ENCODE measurements around the gene HNRNPUL2.
"Not testable (repeated sequence)": the region's sequence is repeated elsewhere in the genome, so short reads cannot be mapped to it uniquely, and the experiment has no call there.

The HNRNPUL2 gene

GRCh38 chr11:62687508-62688396, 39.5 kb downstream of the HNRNPUL2 start:
- H3K9ac ChIP-seq (ENCODE audit: low read depth in 1 of 2, low read length in 2 of 2): peak overlapping the region in 1 of 2 donors; percentile 38
- H3K4me1 ChIP-seq (ENCODE audit: control insufficient read depth in 2 of 2, insufficient read depth in 2 of 2, low read length in 2 of 2): peaks cover 0 to 2% of the 10 kb centered on the region in 2 donors
- no peaks in the 10 kb centered on the region for H3K9me3 ChIP-seq (ENCODE audit: control insufficient read depth in 2 of 2, low read length in 2 of 2)
- peaks cover 17 to 22% of the 10 kb centered on the region in 2 donors for H3K36me3 ChIP-seq (ENCODE audit: control insufficient read depth in 2 of 2, insufficient read depth in 2 of 2, low read length in 2 of 2)
- no peak overlapping the region for H3K27ac ChIP-seq (ENCODE audit: low read depth in 2 of 2, low read length in 2 of 2)
- H3K4me3 ChIP-seq (ENCODE audit: low read length in 2 of 2): peak overlapping the region; percentile 30 to 55
- H3K27me3 ChIP-seq (ENCODE audit: control insufficient read depth in 2 of 2, insufficient read depth in 2 of 2, low read length in 2 of 2): no peaks in the 10 kb centered on the region

- Histone ChIP-seq H3K27me3 (ENCODE audit: control insufficient read depth in 2 of 2, insufficient read depth in 2 of 2, low read length in 2 of 2) (no peaks in the 10 kb centered on the region), H3K9me3 (ENCODE audit: control insufficient read depth in 2 of 2, low read length in 2 of 2) (no peaks in the 10 kb centered on the region), H3K4me3 (ENCODE audit: low read length in 2 of 2) (no peak overlapping the region), H3K36me3 (ENCODE audit: control insufficient read depth in 2 of 2, insufficient read depth in 2 of 2, low read length in 2 of 2) (peaks cover 2 to 5% of the 10 kb centered on the region in 2 donors), H3K4me1 (ENCODE audit: control insufficient read depth in 2 of 2, insufficient read depth in 2 of 2, low read length in 2 of 2) (peaks cover 12 to 13% of the 10 kb centered on the region in 2 donors), H3K27ac (ENCODE audit: low read depth in 2 of 2, low read length in 2 of 2) (no peak overlapping the region), H3K9ac (ENCODE audit: low read depth in 1 of 2, low read length in 2 of 2) (no peak overlapping the region)
These were observed 44.7 kb downstream of the HNRNPUL2 start for GRCh38 chr11:62682518-62682917.

GRCh38 chr11:62680825-62681240, 46.4 kb downstream of the HNRNPUL2 start:
- Histone ChIP-seq H3K4me3 (ENCODE audit: low read length in 2 of 2) (no peak overlapping the region), H3K9me3 (ENCODE audit: control insufficient read depth in 2 of 2, low read length in 2 of 2) (no peaks in the 10 kb centered on the region), H3K9ac (ENCODE audit: low read depth in 1 of 2, low read length in 2 of 2) (no peak overlapping the region), H3K27ac (ENCODE audit: low read depth in 2 of 2, low read length in 2 of 2) (no peak overlapping the region), H3K4me1 (ENCODE audit: control insufficient read depth in 2 of 2, insufficient read depth in 2 of 2, low read length in 2 of 2) (peaks cover 13 to 14% of the 10 kb centered on the region in 2 donors), H3K36me3 (ENCODE audit: control insufficient read depth in 2 of 2, insufficient read depth in 2 of 2, low read length in 2 of 2) (peaks cover 16 to 19% of the 10 kb centered on the region in 2 donors), H3K27me3 (ENCODE audit: control insufficient read depth in 2 of 2, insufficient read depth in 2 of 2, low read length in 2 of 2) (no peaks in the 10 kb centered on the region)

GRCh38 chr11:62678770-62679696, 48.2 kb downstream of the HNRNPUL2 start, which contains the start of gene UBXN1:
Gene UBXN1, minus strand, starts transcription at chr11:62679073. Its CDS starts 150 bp downstream, at chr11:62678923.
- Histone ChIP-seq H3K36me3 (ENCODE audit: control insufficient read depth in 2 of 2, insufficient read depth in 2 of 2, low read length in 2 of 2) (peaks cover 19 to 21% of the 10 kb centered on the region in 2 donors), H3K4me3 (ENCODE audit: low read length in 2 of 2) (peak within 1 kb of the TSS; percentile 83 to 93), H3K9ac (ENCODE audit: low read depth in 1 of 2, low read length in 2 of 2) (peak within 1 kb of the TSS; percentile 91), H3K27ac (ENCODE audit: low read depth in 2 of 2, low read length in 2 of 2) (peak within 1 kb of the TSS; percentile 71 to 90), H3K27me3 (ENCODE audit: control insufficient read depth in 2 of 2, insufficient read depth in 2 of 2, low read length in 2 of 2) (no peaks in the 10 kb centered on the region), H3K9me3 (ENCODE audit: control insufficient read depth in 2 of 2, low read length in 2 of 2) (no peaks in the 10 kb centered on the region), H3K4me1 (ENCODE audit: control insufficient read depth in 2 of 2, insufficient read depth in 2 of 2, low read length in 2 of 2) (peaks cover 13 to 14% of the 10 kb centered on the region in 2 donors)

- Histone ChIP-seq H3K9ac (ENCODE audit: low read depth in 1 of 2, low read length in 2 of 2) (peak overlapping the region; percentile 91), H3K27ac (ENCODE audit: low read depth in 2 of 2, low read length in 2 of 2) (peak overlapping the region; percentile 71 to 90)
These were observed 48.9 kb downstream of the HNRNPUL2 start for GRCh38 chr11:62678433-62678769.

GRCh38 chr11:62677714-62678113, 49.5 kb downstream of the HNRNPUL2 start:
- Histone ChIP-seq H3K4me3 (ENCODE audit: low read length in 2 of 2) (peak overlapping the region; percentile 83 to 93), H3K27ac (ENCODE audit: low read depth in 2 of 2, low read length in 2 of 2) (no peak overlapping the region), H3K27me3 (ENCODE audit: control insufficient read depth in 2 of 2, insufficient read depth in 2 of 2, low read length in 2 of 2) (no peaks in the 10 kb centered on the region), H3K9me3 (ENCODE audit: control insufficient read depth in 2 of 2, low read length in 2 of 2) (no peaks in the 10 kb centered on the region), H3K4me1 (ENCODE audit: control insufficient read depth in 2 of 2, insufficient read depth in 2 of 2, low read length in 2 of 2) (peaks cover 17 to 18% of the 10 kb centered on the region in 2 donors), H3K36me3 (ENCODE audit: control insufficient read depth in 2 of 2, insufficient read depth in 2 of 2, low read length in 2 of 2) (peaks cover 19 to 23% of the 10 kb centered on the region in 2 donors), H3K9ac (ENCODE audit: low read depth in 1 of 2, low read length in 2 of 2) (peak overlapping the region in 1 of 2 donors; percentile 91)

More at GRCh38 chr11:62678433-62678769, 48.9 kb downstream of the HNRNPUL2 start:
- H3K4me1 ChIP-seq (ENCODE audit: control insufficient read depth in 2 of 2, insufficient read depth in 2 of 2, low read length in 2 of 2): peaks cover 13 to 14% of the 10 kb centered on the region in 2 donors
- no peaks in the 10 kb centered on the region for H3K9me3 ChIP-seq (ENCODE audit: control insufficient read depth in 2 of 2, low read length in 2 of 2)
- H3K36me3 ChIP-seq (ENCODE audit: control insufficient read depth in 2 of 2, insufficient read depth in 2 of 2, low read length in 2 of 2): peaks cover 19 to 23% of the 10 kb centered on the region in 2 donors
- peak overlapping the region; percentile 83 to 93 for H3K4me3 ChIP-seq (ENCODE audit: low read length in 2 of 2)
- H3K27me3 ChIP-seq (ENCODE audit: control insufficient read depth in 2 of 2, insufficient read depth in 2 of 2, low read length in 2 of 2): no peaks in the 10 kb centered on the region

GRCh38 chr11:62677156-62677555, 50.1 kb downstream of the HNRNPUL2 start:
- peaks cover 19 to 23% of the 10 kb centered on the region in 2 donors for H3K36me3 ChIP-seq (ENCODE audit: control insufficient read depth in 2 of 2, insufficient read depth in 2 of 2, low read length in 2 of 2)
- peak overlapping the region in 1 of 2 donors; percentile 24 for H3K9ac ChIP-seq (ENCODE audit: low read depth in 1 of 2, low read length in 2 of 2)
- H3K27ac ChIP-seq (ENCODE audit: low read depth in 2 of 2, low read length in 2 of 2): no peak overlapping the region
- no peaks in the 10 kb centered on the region for H3K27me3 ChIP-seq (ENCODE audit: control insufficient read depth in 2 of 2, insufficient read depth in 2 of 2, low read length in 2 of 2)
- peaks cover 21 to 23% of the 10 kb centered on the region in 2 donors for H3K4me1 ChIP-seq (ENCODE audit: control insufficient read depth in 2 of 2, insufficient read depth in 2 of 2, low read length in 2 of 2)
- H3K9me3 ChIP-seq (ENCODE audit: control insufficient read depth in 2 of 2, low read length in 2 of 2): no peaks in the 10 kb centered on the region
- no peak overlapping the region for H3K4me3 ChIP-seq (ENCODE audit: low read length in 2 of 2)

GRCh38 chr11:62676698-62677097, 50.6 kb downstream of the HNRNPUL2 start:
- no peak overlapping the region for H3K27ac ChIP-seq (ENCODE audit: low read depth in 2 of 2, low read length in 2 of 2)
- peaks cover 19 to 23% of the 10 kb centered on the region in 2 donors for H3K36me3 ChIP-seq (ENCODE audit: control insufficient read depth in 2 of 2, insufficient read depth in 2 of 2, low read length in 2 of 2)
- H3K27me3 ChIP-seq (ENCODE audit: control insufficient read depth in 2 of 2, insufficient read depth in 2 of 2, low read length in 2 of 2): no peaks in the 10 kb centered on the region
- H3K9ac ChIP-seq (ENCODE audit: low read depth in 1 of 2, low read length in 2 of 2): no peak overlapping the region
- no peak overlapping the region for H3K4me3 ChIP-seq (ENCODE audit: low read length in 2 of 2)
- no peaks in the 10 kb centered on the region for H3K9me3 ChIP-seq (ENCODE audit: control insufficient read depth in 2 of 2, low read length in 2 of 2)
- H3K4me1 ChIP-seq (ENCODE audit: control insufficient read depth in 2 of 2, insufficient read depth in 2 of 2, low read length in 2 of 2): peaks cover 21 to 24% of the 10 kb centered on the region in 2 donors

GRCh38 chr11:62675415-62675814, 51.8 kb downstream of the HNRNPUL2 start:
- Histone ChIP-seq H3K4me1 (ENCODE audit: control insufficient read depth in 2 of 2, insufficient read depth in 2 of 2, low read length in 2 of 2) (peaks cover 28 to 30% of the 10 kb centered on the region in 2 donors), H3K36me3 (ENCODE audit: control insufficient read depth in 2 of 2, insufficient read depth in 2 of 2, low read length in 2 of 2) (peaks cover 19 to 23% of the 10 kb centered on the region in 2 donors)
- H3K4me3 ChIP-seq (ENCODE audit: low read length in 2 of 2); H3K27me3 ChIP-seq (ENCODE audit: control insufficient read depth in 2 of 2, insufficient read depth in 2 of 2, low read length in 2 of 2); H3K27ac ChIP-seq (ENCODE audit: low read depth in 2 of 2, low read length in 2 of 2); H3K9me3 ChIP-seq (ENCODE audit: control insufficient read depth in 2 of 2, low read length in 2 of 2); H3K9ac ChIP-seq (ENCODE audit: low read depth in 1 of 2, low read length in 2 of 2): not testable (repeated sequence)
